SK-N-SH (cell line): ENCODE measurements around the gene CHCHD3. TPM values are rescaled to one million over a fixed set of nuclear protein-coding genes. Genes with fewer than 3 reads are reported as not detected.

Experiments used
- CTCF ChIA-PET: fragments of 300-600, 350-600 bp; formaldehyde crosslinking; extraction: SDS; loops from one replicate; lab custom pipeline; 2021; lab: Yijun Ruan, JAX
- POLR2A ChIA-PET: fragments of 350-600 bp; sonication (Branson Sonifier 250); formaldehyde crosslinking; extraction: SDS; loops from one replicate; lab custom pipeline; 2020; ENCODE audit warnings: antibody characterized with exemption, inconsistent platforms; lab: Yijun Ruan, JAX
- DNase-seq: peaks from one replicate; pipeline ENCODE4 v3.0.0; 2012
- H2AFZ ChIP-seq: fragments of 200-600 bp; sonication (generic); 2 replicates; pipeline ENCODE4 v1.8.1; 2016; ENCODE audit warnings: antibody characterized with exemption, mild to moderate bottlenecking, low read depth
- H3F3A ChIP-seq: fragments of 200-600 bp; sonication (generic); replicated peaks from 2 replicates; pipeline ENCODE3; 2016; ENCODE audit warnings: antibody characterized with exemption, mild to moderate bottlenecking; ENCODE audit not compliant: insufficient read depth
- H3K27ac ChIP-seq, 2 experiments: fragments of 200-500 bp in 1 of 2; fragments of 200-600 bp in 1 of 2; sonication (Bioruptor generic) in 1 of 2; sonication (generic), shearing (Covaris generic) in 1 of 2; 2 replicates each; pipeline versions ENCODE4 v1.5.1 to v1.6.1; 2014 to 2016; ENCODE audit warnings: low read depth in 2 of 2, inconsistent platforms in 1 of 2, low read length in 1 of 2, mild to moderate bottlenecking in 1 of 2, mixed read lengths in 1 of 2
- H3K27me3 ChIP-seq: fragments of 200-600 bp; sonication (generic), shearing (Covaris generic); 2 replicates; pipeline ENCODE4 v1.6.1; 2016; ENCODE audit warnings: mixed run types; ENCODE audit not compliant: insufficient read depth
- H3K36me3 ChIP-seq, 2 experiments: fragments of 200-500 bp in 1 of 2; fragments of 200-600 bp in 1 of 2; sonication (Bioruptor generic) in 1 of 2; sonication (generic) in 1 of 2; replicated peaks in 1 of 2; 2 replicates each; pipeline versions ENCODE3 to v1.5.1; 2014 to 2016; ENCODE audit warnings: low read length in 1 of 2, mild to moderate bottlenecking in 1 of 2; ENCODE audit not compliant: insufficient read depth in 2 of 2, control insufficient read depth in 1 of 2
- H3K4me1 ChIP-seq, 2 experiments: fragments of 200-500 bp in 1 of 2; fragments of 200-600 bp in 1 of 2; sonication (Bioruptor generic) in 1 of 2; sonication (generic), shearing (Covaris generic) in 1 of 2; 2 replicates each; pipeline versions ENCODE4 v1.5.1 to v1.6.1; 2014 to 2016; ENCODE audit warnings: low read depth in 1 of 2, low read length in 1 of 2, mixed run types in 1 of 2; ENCODE audit not compliant: insufficient read depth in 2 of 2, control insufficient read depth in 1 of 2
- H3K4me2 ChIP-seq: fragments of 200-600 bp; sonication (generic), shearing (Covaris generic); 2 replicates; pipeline ENCODE4 v1.6.1; 2017; ENCODE audit warnings: mixed run types
- H3K4me3 ChIP-seq, 2 experiments: fragments of 200-500 bp in 1 of 2; fragments of 200-600 bp in 1 of 2; sonication (Bioruptor generic) in 1 of 2; sonication (generic), shearing (Covaris generic) in 1 of 2; 2 replicates each; pipeline versions ENCODE4 v1.5.1 to v1.8.1; 2014 to 2016; ENCODE audit warnings: low read depth in 2 of 2, inconsistent platforms in 1 of 2, low read length in 1 of 2, mild to moderate bottlenecking in 1 of 2, mixed read lengths in 1 of 2, moderate library complexity in 1 of 2
- H3K79me2 ChIP-seq: fragments of 200-600 bp; sonication (generic); 2 replicates; pipeline ENCODE4 v1.8.1; 2017; ENCODE audit warnings: mild to moderate bottlenecking; ENCODE audit not compliant: insufficient read depth
- H3K9ac ChIP-seq: fragments of 200-600 bp; sonication (generic); 2 replicates; pipeline ENCODE4 v1.6.1; 2017; ENCODE audit warnings: mixed run types
- H3K9me2 ChIP-seq: fragments of 200-600 bp; sonication (generic); 2 replicates; pipeline ENCODE4 v1.6.1; 2017; ENCODE audit warnings: mixed run types
- H3K9me3 ChIP-seq: fragments of 200-600 bp; sonication (generic); 2 replicates; pipeline ENCODE4 v1.6.1; 2017; ENCODE audit warnings: mixed run types, mild to moderate bottlenecking, moderate library complexity
- H4K20me1 ChIP-seq: fragments of 200-600 bp; sonication (generic); 2 replicates; pipeline ENCODE4 v1.6.1; 2017; ENCODE audit warnings: mild to moderate bottlenecking, mixed run types; ENCODE audit not compliant: insufficient read depth
- CHD2 ChIP-seq: fragments of 150-350 bp; IDR thresholded peaks from 2 replicates; pipeline ENCODE4 v1.6.1; 2018; ENCODE audit warnings: low read length; ENCODE audit not compliant: partially characterized antibody
- FOSL2 ChIP-seq: IDR thresholded peaks from 2 replicates; pipeline ENCODE4 v1.4.0; 2012; ENCODE audit warnings: low read depth, mild to moderate bottlenecking, moderate library complexity, borderline replicate concordance
- FOXJ3 ChIP-seq: sonication (generic); formaldehyde crosslinking; IDR thresholded peaks from 2 replicates; pipeline ENCODE4 v1.5.1; 2020; ENCODE audit warnings: mild to moderate bottlenecking, missing genetic modification reagents
- FOXM1 ChIP-seq: IDR thresholded peaks from 2 replicates; pipeline ENCODE4 v1.4.0; 2012; ENCODE audit warnings: low read depth, mild to moderate bottlenecking
- GABPA ChIP-seq: IDR thresholded peaks from 2 replicates; pipeline ENCODE4 v1.4.0; 2012; ENCODE audit warnings: low read depth, mild to moderate bottlenecking
- GATA2 ChIP-seq: sonication (generic); formaldehyde crosslinking; IDR thresholded peaks from 2 replicates; pipeline ENCODE4 v1.5.0; 2020; ENCODE audit warnings: mild to moderate bottlenecking, missing genetic modification reagents
- MXI1 ChIP-seq: IDR thresholded peaks from 2 replicates; pipeline ENCODE4 v1.6.1; 2012; ENCODE audit warnings: mild to moderate bottlenecking, low read depth, low read length, improper control_type of control experiment
- NFIC ChIP-seq: IDR thresholded peaks from 2 replicates; pipeline ENCODE4 v1.4.0; 2012; ENCODE audit warnings: borderline replicate concordance
- NRF1 ChIP-seq: IDR thresholded peaks from 2 replicates; pipeline ENCODE4 v1.6.1; 2012; ENCODE audit warnings: low read depth, mild to moderate bottlenecking, low read length
- RAD21 ChIP-seq: IDR thresholded peaks from 2 replicates; pipeline ENCODE4 v1.6.1; 2012; ENCODE audit warnings: mild to moderate bottlenecking, low read length
- RFX5 ChIP-seq: IDR thresholded peaks from 2 replicates; pipeline ENCODE4 v1.6.1; 2012; ENCODE audit warnings: mild to moderate bottlenecking, improper control_type of control experiment, low read length
- SMC3 ChIP-seq: IDR thresholded peaks from 2 replicates; pipeline ENCODE4 v1.6.1; 2012; ENCODE audit warnings: low read depth, low read length, improper control_type of control experiment
- TAF1 ChIP-seq: IDR thresholded peaks from 2 replicates; pipeline ENCODE4 v1.6.1; 2012; ENCODE audit warnings: low read depth, mild to moderate bottlenecking, low read length, moderate library complexity, borderline replicate concordance
- TCF12 ChIP-seq: IDR thresholded peaks from 2 replicates; pipeline ENCODE4 v1.4.0; 2012
- TEAD4 ChIP-seq: IDR thresholded peaks from 2 replicates; pipeline ENCODE4 v1.4.0; 2012; ENCODE audit warnings: mild to moderate bottlenecking, borderline replicate concordance; ENCODE audit not compliant: insufficient read depth
- YY1 ChIP-seq: IDR thresholded peaks from 2 replicates; pipeline ENCODE4 v1.4.0; 2012; ENCODE audit warnings: low read depth, mild to moderate bottlenecking
- WGBS: methylation state at CpG from one replicate; pipeline ENCODE4 v1.1.6; 2017; ENCODE audit warnings: low lambda C conversion rate; 5-methylcytosine and 5-hydroxymethylcytosine counted together
- polyA plus RNA-seq, 3 experiments: library from polyadenylated mRNA; depleted of rRNA; stranded (reverse); fragments of >200 nt; gene quantifications; 2 replicates each; pipeline ENCODE4 v1.2.3, GENCODE V29; 2012
- TF ChIP-seq, protein P1 (sequence below): IDR thresholded peaks from 2 replicates; pipeline ENCODE4; 2012
- TF ChIP-seq, protein P2 (sequence below): fragments of 150-350 bp; IDR thresholded peaks from 2 replicates; pipeline ENCODE4 v1.6.1; 2017; ENCODE audit warnings: antibody characterized with exemption, low read length, low read depth, borderline replicate concordance
- TF ChIP-seq, protein P3 (sequence below): IDR thresholded peaks from 2 replicates; pipeline ENCODE4 v1.4.0; 2012; ENCODE audit warnings: low read depth, borderline replicate concordance
- TF ChIP-seq, protein P4 (sequence below): fragments of 200-600 bp; sonication (generic); IDR thresholded peaks from 2 replicates; pipeline ENCODE4 v1.6.1; 2017; ENCODE audit warnings: antibody characterized with exemption, mild to moderate bottlenecking, moderate library complexity

CHCHD3 gene
- polyA plus RNA-seq, 1 of the 3 experiments (the other 2 are of a cell fraction), result 97.1 TPM

DNA sequence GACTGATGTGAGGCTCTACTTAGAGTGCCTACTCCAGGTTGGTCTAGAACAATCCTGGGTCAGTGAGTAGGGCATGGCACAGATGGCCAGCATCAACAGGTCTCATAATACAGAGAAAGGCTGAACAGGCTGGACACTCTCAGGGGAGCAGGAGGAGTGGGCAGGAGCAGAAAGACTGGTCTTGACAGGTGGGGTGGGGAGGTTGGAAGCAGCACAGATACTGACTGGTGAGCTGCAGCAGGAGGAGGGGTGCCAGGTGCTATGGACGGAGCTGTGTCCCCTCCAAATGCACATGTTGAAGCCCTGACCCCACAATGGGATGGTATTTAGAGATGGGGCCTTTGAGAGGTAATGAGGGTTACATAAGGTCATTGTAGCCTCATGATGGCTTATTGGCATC is 315.2 kb downstream of the CHCHD3 start:
- whole genome bisulfite sequencing, result 23% methylated on average over 1 of the region's 1 CpG
- H3K4me2 ChIP-seq, result no peak overlapping the region
- H3K4me1 ChIP-seq, result no peaks in the 10 kb centered on the region
- H4K20me1 ChIP-seq, result no peaks in the 10 kb centered on the region
- TF ChIP-seq FOXM1, result no peak
- no peak for TF ChIP-seq SMC3
- no peak for TF ChIP-seq RFX5
- no peak for TF ChIP-seq TCF12
- TF ChIP-seq GATA2, result no peak
- no peak for TF ChIP-seq TAF1
- no peak for TF ChIP-seq NRF1
- no peak for TF ChIP-seq YY1
- no peak for TF ChIP-seq CHD2
- TF ChIP-seq, protein P1, sequence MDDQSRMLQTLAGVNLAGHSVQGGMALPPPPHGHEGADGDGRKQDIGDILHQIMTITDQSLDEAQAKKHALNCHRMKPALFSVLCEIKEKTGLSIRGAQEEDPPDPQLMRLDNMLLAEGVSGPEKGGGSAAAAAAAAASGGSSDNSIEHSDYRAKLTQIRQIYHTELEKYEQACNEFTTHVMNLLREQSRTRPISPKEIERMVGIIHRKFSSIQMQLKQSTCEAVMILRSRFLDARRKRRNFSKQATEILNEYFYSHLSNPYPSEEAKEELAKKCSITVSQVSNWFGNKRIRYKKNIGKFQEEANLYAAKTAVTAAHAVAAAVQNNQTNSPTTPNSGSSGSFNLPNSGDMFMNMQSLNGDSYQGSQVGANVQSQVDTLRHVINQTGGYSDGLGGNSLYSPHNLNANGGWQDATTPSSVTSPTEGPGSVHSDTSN, result no peak
- no peak for TF ChIP-seq RAD21
- TF ChIP-seq, protein P2, sequence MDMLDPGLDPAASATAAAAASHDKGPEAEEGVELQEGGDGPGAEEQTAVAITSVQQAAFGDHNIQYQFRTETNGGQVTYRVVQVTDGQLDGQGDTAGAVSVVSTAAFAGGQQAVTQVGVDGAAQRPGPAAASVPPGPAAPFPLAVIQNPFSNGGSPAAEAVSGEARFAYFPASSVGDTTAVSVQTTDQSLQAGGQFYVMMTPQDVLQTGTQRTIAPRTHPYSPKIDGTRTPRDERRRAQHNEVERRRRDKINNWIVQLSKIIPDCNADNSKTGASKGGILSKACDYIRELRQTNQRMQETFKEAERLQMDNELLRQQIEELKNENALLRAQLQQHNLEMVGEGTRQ, result no peak
- TF ChIP-seq, protein P3, sequence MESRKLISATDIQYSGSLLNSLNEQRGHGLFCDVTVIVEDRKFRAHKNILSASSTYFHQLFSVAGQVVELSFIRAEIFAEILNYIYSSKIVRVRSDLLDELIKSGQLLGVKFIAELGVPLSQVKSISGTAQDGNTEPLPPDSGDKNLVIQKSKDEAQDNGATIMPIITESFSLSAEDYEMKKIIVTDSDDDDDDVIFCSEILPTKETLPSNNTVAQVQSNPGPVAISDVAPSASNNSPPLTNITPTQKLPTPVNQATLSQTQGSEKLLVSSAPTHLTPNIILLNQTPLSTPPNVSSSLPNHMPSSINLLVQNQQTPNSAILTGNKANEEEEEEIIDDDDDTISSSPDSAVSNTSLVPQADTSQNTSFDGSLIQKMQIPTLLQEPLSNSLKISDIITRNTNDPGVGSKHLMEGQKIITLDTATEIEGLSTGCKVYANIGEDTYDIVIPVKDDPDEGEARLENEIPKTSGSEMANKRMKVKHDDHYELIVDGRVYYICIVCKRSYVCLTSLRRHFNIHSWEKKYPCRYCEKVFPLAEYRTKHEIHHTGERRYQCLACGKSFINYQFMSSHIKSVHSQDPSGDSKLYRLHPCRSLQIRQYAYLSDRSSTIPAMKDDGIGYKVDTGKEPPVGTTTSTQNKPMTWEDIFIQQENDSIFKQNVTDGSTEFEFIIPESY, result no peak
- no peak for TF ChIP-seq FOXJ3
- TF ChIP-seq FOSL2, result no peak
- no peak for TF ChIP-seq MXI1
- TF ChIP-seq, protein P4, sequence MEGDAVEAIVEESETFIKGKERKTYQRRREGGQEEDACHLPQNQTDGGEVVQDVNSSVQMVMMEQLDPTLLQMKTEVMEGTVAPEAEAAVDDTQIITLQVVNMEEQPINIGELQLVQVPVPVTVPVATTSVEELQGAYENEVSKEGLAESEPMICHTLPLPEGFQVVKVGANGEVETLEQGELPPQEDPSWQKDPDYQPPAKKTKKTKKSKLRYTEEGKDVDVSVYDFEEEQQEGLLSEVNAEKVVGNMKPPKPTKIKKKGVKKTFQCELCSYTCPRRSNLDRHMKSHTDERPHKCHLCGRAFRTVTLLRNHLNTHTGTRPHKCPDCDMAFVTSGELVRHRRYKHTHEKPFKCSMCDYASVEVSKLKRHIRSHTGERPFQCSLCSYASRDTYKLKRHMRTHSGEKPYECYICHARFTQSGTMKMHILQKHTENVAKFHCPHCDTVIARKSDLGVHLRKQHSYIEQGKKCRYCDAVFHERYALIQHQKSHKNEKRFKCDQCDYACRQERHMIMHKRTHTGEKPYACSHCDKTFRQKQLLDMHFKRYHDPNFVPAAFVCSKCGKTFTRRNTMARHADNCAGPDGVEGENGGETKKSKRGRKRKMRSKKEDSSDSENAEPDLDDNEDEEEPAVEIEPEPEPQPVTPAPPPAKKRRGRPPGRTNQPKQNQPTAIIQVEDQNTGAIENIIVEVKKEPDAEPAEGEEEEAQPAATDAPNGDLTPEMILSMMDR, result no peak
- no peak for TF ChIP-seq TEAD4
- no peak for TF ChIP-seq GABPA
- TF ChIP-seq NFIC, result no peak
- no peak overlapping the region for H2AFZ ChIP-seq
- no peak for DNase-seq
- H3K9ac ChIP-seq, result no peak overlapping the region
- H3K9me3 ChIP-seq, result 0 out of 2 replicates have a peak, but pooled peaks cover 10% of the 10 kb centered on the region
- no peak overlapping the region for H3K27ac ChIP-seq
- no peak overlapping the region for H3K4me3 ChIP-seq
- CTCF ChIA-PET, result interaction anchor here (1.3 kb wide), 1 partner anchor 16 kb away, joined by 4 read pairs; no protein-coding TSS in a partner anchor
- H3K79me2 ChIP-seq, result no peaks in the 10 kb centered on the region
- H3K27me3 ChIP-seq, result no peaks in the 10 kb centered on the region; the same call in 1 of the 2 replicates
- no peaks in the 10 kb centered on the region for H3K9me2 ChIP-seq
- POLR2A ChIA-PET, result interaction anchor here (1.0 kb wide), 1 partner anchor 10 kb away, joined by 3 read pairs; no protein-coding TSS in a partner anchor
- H3K36me3 ChIP-seq, result no peaks in the 10 kb centered on the region
- H3F3A ChIP-seq, result no peaks in the 10 kb centered on the region
